Hypothalamus (tissue), 51 donors: Measurements from ENCODE around the gene DSC1.
A peak's percentile ranks its signal among the peaks of the same experiment; 100 is the strongest.
"Not testable (repeated sequence)": the region's sequence is repeated elsewhere in the genome, so short reads cannot be mapped to it uniquely, and the experiment has no call there.

ENCODE experiments used
- DNase-seq, 51 donors: peaks; one replicate each; lab custom pipeline; 2025; lab: John Stamatoyannopoulos, UW

DSC1 gene

GRCh38 chr18:31162825-31163435 lies at the start of gene DSC1:
Gene DSC1 (minus strand): TSS chr18:31162856. CDS start chr18:31162594, 262 bp downstream.
- no peak for DNase-seq

GRCh38 chr18:31211047-31211446 lies 48.4 kb upstream of the DSC1 start:
- DNase-seq = no peak

GRCh38 chr18:31209041-31209440 lies 46.4 kb upstream of the DSC1 start:
- DNase-seq = no peak

- DNase-seq = no peak
These were observed 44.7 kb upstream of the DSC1 start for GRCh38 chr18:31207391-31207790.

GRCh38 chr18:31206787-31207381 lies 44.2 kb upstream of the DSC1 start:
- peak in 6 of 51 donors; percentile 2 to 28 (median 13) for DNase-seq

- no peak for DNase-seq
These were observed 43.4 kb upstream of the DSC1 start for GRCh38 chr18:31206071-31206470.

- DNase-seq = no peak
These were observed 42.6 kb upstream of the DSC1 start for GRCh38 chr18:31205273-31205672.

- no peak for DNase-seq
These were observed 42.2 kb upstream of the DSC1 start for GRCh38 chr18:31204833-31205232.

- DNase-seq = no peak
These were observed 41.5 kb upstream of the DSC1 start for GRCh38 chr18:31204166-31204565.

- DNase-seq = no peak
These were observed 41.1 kb upstream of the DSC1 start for GRCh38 chr18:31203794-31204148.

GRCh38 chr18:31203096-31203793 lies 40.6 kb upstream of the DSC1 start:
- no peak for DNase-seq

- DNase-seq = no peak
These were observed 36.6 kb upstream of the DSC1 start for GRCh38 chr18:31199190-31199769.

- peak in 1 of 51 donors; percentile 3 for DNase-seq
These were observed 35.0 kb upstream of the DSC1 start for GRCh38 chr18:31197676-31198075.

- DNase-seq = no peak
These were observed 32.4 kb upstream of the DSC1 start for GRCh38 chr18:31195063-31195462.

- no peak for DNase-seq
These were observed 29.6 kb upstream of the DSC1 start for GRCh38 chr18:31192086-31192776.

GRCh38 chr18:31190919-31191318 lies 28.3 kb upstream of the DSC1 start:
- no peak for DNase-seq

- DNase-seq = no peak
These were observed 27.1 kb upstream of the DSC1 start for GRCh38 chr18:31189757-31190156.

- no peak for DNase-seq
These were observed 22.7 kb upstream of the DSC1 start for GRCh38 chr18:31185186-31185950.

- DNase-seq = no peak
These were observed 20.6 kb upstream of the DSC1 start for GRCh38 chr18:31183302-31183701.

- DNase-seq = not testable (repeated sequence)
These were observed 14.7 kb upstream of the DSC1 start for GRCh38 chr18:31177369-31177768.
